BJ (cell line): ENCODE results near the gene LRRC32. TPM values are rescaled to one million over a fixed set of nuclear protein-coding genes. Genes with fewer than 3 reads are reported as not detected.
A peak's percentile ranks its signal among the peaks of the same experiment; 100 is the strongest.

Experiments used
- CTCF ChIA-PET: fragments of 350-600 bp; formaldehyde crosslinking; extraction: SDS; loops from one replicate; lab custom pipeline; 2021; ENCODE audit warnings: antibody characterized with exemption, inconsistent platforms; lab: Yijun Ruan, JAX
- POLR2A ChIA-PET: fragments of 300-600 bp; sonication (Branson Sonifier 250); formaldehyde crosslinking; extraction: SDS; loops from one replicate; lab custom pipeline; 2021; ENCODE audit warnings: antibody characterized with exemption; lab: Charles Lee
- DNase-seq: peaks from one replicate; pipeline ENCODE4 v3.0.0-alpha.2; 2011; ENCODE audit warnings: low read depth
- H3K27me3 ChIP-seq: 2 replicates; pipeline ENCODE4 v1.6.0; 2011; ENCODE audit warnings: low read length; ENCODE audit not compliant: control insufficient read depth, insufficient read depth
- H3K36me3 ChIP-seq: 2 replicates; pipeline ENCODE4 v1.5.1; 2011; ENCODE audit warnings: low read length; ENCODE audit not compliant: control insufficient read depth, insufficient read depth
- H3K4me3 ChIP-seq: 2 replicates; pipeline ENCODE4 v1.5.1; 2011; ENCODE audit warnings: low read depth, mild to moderate bottlenecking, control low read depth, low read length
- polyA plus RNA-seq: library from polyadenylated mRNA; depleted of rRNA; stranded (reverse); fragments of >200 nt; gene quantifications from 2 replicates; pipeline ENCODE4 v1.2.3, GENCODE V29; 2011
- TF ChIP-seq, protein P1 (sequence below): IDR thresholded peaks from 2 replicates; pipeline ENCODE4 v1.5.1; 2011; ENCODE audit warnings: low read depth, mild to moderate bottlenecking, control low read depth, inconsistent platforms, low read length, moderate library complexity; ENCODE audit not compliant: insufficient read depth

Gene LRRC32
- polyA plus RNA-seq, 1 experiment, result 1.9 TPM

DNA sequence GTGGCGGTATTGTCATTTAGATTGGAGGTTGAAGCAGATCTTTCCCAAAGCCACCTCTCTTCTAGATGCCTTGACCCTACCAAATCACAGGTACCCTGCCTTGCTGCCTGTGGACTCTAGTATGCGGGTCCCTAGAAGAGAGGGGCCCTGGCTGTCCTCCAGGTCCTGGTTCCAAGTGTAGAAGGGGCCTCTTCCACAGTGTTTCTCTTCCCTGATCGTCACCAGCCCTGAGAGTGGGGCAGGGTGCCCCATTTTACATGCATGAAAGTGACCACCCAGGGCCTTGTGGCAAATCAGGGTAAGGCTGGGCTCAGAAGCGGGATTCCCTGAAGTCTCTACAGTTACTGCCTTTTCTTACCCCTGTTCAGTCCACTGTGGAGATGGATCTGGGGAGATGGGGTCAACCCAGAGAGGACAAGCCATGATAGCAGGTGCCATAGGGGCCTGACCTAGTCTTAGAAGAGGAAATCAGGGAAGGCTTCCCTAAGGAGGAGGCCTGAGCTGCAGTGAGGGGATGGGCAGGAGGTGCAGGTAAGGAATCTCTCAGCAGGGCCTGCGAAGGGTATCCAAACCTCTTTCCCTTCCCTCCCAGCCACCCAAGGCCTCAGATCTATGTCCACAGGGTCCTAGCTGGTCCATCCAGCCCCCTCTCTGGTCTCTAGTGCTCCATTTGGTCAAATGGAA lies 1.2 kb upstream of the LRRC32 start:
- CTCF ChIA-PET, result interaction anchor here (0.6 to 2.1 kb wide), 5 partner anchors 9 to 817 kb away, joined by 3 to 5 read pairs (median 3); no protein-coding TSS in a partner anchor
- POLR2A ChIA-PET, result no interaction called here
- no peak for DNase-seq
- TF ChIP-seq, protein P1, sequence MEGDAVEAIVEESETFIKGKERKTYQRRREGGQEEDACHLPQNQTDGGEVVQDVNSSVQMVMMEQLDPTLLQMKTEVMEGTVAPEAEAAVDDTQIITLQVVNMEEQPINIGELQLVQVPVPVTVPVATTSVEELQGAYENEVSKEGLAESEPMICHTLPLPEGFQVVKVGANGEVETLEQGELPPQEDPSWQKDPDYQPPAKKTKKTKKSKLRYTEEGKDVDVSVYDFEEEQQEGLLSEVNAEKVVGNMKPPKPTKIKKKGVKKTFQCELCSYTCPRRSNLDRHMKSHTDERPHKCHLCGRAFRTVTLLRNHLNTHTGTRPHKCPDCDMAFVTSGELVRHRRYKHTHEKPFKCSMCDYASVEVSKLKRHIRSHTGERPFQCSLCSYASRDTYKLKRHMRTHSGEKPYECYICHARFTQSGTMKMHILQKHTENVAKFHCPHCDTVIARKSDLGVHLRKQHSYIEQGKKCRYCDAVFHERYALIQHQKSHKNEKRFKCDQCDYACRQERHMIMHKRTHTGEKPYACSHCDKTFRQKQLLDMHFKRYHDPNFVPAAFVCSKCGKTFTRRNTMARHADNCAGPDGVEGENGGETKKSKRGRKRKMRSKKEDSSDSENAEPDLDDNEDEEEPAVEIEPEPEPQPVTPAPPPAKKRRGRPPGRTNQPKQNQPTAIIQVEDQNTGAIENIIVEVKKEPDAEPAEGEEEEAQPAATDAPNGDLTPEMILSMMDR, result no peak
- no peak overlapping the region for H3K4me3 ChIP-seq
- H3K27me3 ChIP-seq, result no peaks in the 10 kb centered on the region
- H3K36me3 ChIP-seq, result no peaks in the 10 kb centered on the region

DNA sequence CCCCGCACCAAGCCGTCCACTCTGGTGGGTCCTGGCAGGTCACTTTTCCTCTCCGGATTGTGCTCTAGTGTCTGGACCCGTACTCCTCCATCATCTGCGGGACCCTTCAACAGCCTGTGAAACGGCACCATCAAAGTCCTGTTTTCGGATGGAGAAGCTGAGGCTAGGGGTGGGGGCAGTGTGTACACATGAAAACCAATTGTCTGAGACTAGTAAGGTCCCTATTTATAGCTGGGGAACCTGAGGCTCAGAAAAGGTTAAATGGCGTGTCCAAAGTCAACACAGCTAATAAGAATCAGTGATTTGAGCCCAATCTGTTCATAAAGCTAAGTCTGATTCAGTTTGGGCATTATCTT lies 668 bp upstream of the LRRC32 start:
- CTCF ChIA-PET, result interaction anchor here (0.8 to 2.1 kb wide), 2 partner anchors 9 to 72 kb away, joined by 3 to 5 read pairs; no protein-coding TSS in a partner anchor
- H3K36me3 ChIP-seq, result no peaks in the 10 kb centered on the region
- H3K27me3 ChIP-seq, result no peaks in the 10 kb centered on the region
- POLR2A ChIA-PET, result no interaction called here
- TF ChIP-seq, protein P1, result no peak
- no peak for DNase-seq
- peak overlapping the region; percentile 48; the same call in 1 of the 2 replicates for H3K4me3 ChIP-seq

DNA sequence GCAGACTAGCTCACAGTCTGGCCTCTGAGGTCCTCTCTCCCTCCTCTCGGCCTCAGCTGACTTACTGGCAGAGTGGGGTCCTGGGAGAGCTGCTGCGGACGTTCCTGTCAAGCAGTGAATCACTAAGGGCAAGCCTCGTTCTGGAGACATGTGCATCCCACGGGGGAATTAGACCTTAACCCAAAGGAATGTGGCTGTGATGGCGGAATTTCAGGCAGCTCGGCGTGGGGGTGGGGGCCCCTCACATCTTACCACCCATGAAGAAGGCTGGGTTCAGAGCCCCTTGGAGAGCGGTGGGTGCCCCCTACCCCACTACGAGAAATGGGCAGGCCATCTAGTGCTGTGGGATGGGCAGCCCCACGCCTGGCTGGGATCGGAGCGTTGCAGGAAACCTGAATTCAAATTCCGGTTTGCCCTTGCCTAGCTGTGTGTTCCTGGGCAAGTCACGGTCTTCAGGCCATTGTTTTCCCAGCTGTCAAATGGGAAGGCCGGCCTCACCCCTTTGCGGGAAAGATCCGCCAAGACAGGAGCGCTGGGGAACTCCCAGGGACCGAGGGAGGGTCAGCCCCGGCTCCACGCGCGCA lies 554 bp downstream of the LRRC32 start:
- ChIA-PET POLR2A (no interaction called here), CTCF (interaction anchor here (1.3 to 1.9 kb wide), 3 partner anchors 10 to 41 kb away, joined by 3 to 8 read pairs (median 3); no protein-coding TSS in a partner anchor)
- TF ChIP-seq, protein P1, result no peak
- Histone ChIP-seq H3K4me3 (peak overlapping the region; percentile 48), H3K36me3 (no peaks in the 10 kb centered on the region), H3K27me3 (no peaks in the 10 kb centered on the region)
- peak; percentile 20 for DNase-seq

DNA sequence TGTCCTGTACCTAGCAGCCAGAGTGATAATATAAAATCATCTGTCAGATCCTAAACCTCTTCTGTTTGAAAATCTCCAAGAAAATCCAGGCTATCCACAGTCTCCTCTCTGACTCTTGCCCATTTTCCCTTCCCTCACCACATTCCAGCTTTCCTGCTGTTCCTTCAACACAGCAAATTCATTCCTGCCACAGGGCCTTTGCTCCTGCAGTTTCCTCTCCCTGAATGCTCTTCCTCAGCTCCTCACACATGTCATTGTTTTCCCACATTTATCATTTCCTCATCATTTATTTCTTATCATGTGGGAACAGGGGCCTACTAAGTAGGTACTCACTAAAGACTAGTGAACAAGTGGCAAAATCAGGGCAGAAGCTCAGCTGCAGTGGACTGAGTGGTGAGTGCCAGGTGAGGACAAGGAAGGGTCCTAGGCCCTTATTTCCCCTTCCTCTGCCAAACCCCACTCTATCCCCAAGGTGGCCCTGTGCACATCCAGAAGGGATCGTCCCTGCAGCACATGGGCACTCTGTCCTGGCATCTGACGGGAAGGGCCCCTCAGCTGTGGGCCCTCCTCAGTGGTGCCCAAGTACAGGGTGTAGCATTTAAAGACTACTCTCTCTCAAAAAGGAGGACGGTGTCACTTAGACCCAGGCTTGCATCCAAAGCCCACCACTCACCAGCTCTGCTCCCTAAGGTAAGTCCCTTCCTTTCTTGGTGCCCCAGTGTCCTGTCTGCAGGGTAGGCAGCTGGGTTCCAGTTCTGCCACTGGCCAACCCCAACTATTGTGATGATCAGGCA lies 2.0 kb downstream of the LRRC32 start:
- ChIA-PET POLR2A (no interaction called here), CTCF (interaction anchor here (1.3 to 1.9 kb wide), 3 partner anchors 12 to 39 kb away, joined by 3 to 8 read pairs (median 5); no protein-coding TSS in a partner anchor)
- Histone ChIP-seq H3K4me3 (no peak overlapping the region), H3K27me3 (no peaks in the 10 kb centered on the region), H3K36me3 (no peaks in the 10 kb centered on the region)
- TF ChIP-seq, protein P1, result no peak
- no peak for DNase-seq

DNA sequence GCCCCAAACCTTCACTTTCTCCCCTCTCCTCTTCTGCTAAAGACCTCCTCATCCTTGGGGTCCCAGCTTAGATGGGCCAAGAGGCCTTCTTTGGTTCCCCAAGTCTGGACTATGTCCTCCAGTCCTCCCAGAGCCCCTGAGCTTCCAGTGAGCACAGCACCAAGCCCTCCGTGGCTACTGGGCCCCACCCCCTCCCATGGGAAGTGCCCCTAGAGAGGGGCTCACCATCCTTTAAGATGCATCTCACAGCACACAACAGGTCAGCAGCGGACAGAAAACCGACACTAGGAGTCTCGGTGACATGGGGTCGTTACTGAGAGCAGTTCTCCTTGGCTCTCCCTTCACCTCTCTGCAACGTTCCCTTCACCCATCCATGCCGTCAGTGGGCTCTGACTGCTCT lies 2.7 kb downstream of the LRRC32 start:
- no peak overlapping the region for H3K4me3 ChIP-seq
- ChIA-PET POLR2A (no interaction called here), CTCF (interaction anchor here (1.5 kb wide), 1 partner anchor 12 kb away, joined by 5 read pairs; no protein-coding TSS in a partner anchor)
- TF ChIP-seq, protein P1, result no peak
- DNase-seq, result no peak
- no peaks in the 10 kb centered on the region for H3K36me3 ChIP-seq
- no peaks in the 10 kb centered on the region for H3K27me3 ChIP-seq
